HG03097 (cell line): Measurements from ENCODE around the gene FLT4.
"Not testable (repeated sequence)": the region's sequence is repeated elsewhere in the genome, so short reads cannot be mapped to it uniquely, and the experiment has no call there.

ENCODE experiments used
- ATAC-seq: cut with Tn5 transposase; IDR thresholded peaks from one replicate; pipeline ENCODE4 v1.9.1; 2021; ENCODE audit not compliant: unreplicated experiment, low FRiP score

FLT4 gene

GRCh38 chr5:180670586-180671359, 21.4 kb upstream of the FLT4 start:
- no peak for ATAC-seq

GRCh38 chr5:180670157-180670556, 20.8 kb upstream of the FLT4 start:
- ATAC-seq: no peak

- no peak for ATAC-seq
Observed at GRCh38 chr5:180669661-180670060, 20.3 kb upstream of the FLT4 start.

DNA sequence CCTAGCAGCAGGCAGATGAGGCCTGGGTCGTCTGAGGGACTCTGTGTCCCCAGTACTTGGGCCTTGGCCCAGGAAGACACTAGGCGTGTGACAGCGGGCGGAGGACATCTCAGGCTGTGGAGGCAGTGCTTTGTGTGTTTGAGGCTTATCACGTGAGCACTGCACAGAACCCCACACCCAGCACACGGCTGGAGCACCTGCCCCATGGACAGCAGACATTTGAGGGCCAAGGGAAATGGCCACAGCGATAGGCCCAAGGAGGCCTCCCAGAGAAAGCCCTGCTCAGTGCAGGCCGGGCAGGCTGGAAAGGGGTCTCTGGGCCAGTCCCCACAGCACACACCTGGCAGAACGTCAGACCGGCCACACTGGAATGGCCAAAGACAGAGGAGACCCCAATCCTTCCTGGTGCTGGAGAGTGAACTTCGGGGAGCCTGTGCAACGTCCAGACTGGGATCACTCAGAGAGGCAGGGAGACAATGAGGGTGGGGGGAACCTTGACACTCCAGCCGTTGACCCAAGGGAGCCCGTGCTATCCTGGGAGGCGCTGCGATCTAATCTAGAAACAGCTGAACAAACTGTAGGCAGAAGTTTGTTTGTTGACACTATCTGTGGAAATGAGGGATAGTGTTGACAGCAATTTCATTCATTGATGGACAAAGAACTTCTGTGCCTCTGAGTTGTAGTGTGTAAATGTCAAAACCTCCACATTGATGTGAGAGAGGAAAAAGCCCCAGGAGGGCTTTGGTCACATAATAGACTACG, 19.6 kb upstream of the FLT4 start:
- ATAC-seq: no peak

GRCh38 chr5:180666812-180667211, 17.4 kb upstream of the FLT4 start:
- ATAC-seq: no peak

- ATAC-seq: no peak
Observed at GRCh38 chr5:180665682-180666404, 16.4 kb upstream of the FLT4 start.

DNA sequence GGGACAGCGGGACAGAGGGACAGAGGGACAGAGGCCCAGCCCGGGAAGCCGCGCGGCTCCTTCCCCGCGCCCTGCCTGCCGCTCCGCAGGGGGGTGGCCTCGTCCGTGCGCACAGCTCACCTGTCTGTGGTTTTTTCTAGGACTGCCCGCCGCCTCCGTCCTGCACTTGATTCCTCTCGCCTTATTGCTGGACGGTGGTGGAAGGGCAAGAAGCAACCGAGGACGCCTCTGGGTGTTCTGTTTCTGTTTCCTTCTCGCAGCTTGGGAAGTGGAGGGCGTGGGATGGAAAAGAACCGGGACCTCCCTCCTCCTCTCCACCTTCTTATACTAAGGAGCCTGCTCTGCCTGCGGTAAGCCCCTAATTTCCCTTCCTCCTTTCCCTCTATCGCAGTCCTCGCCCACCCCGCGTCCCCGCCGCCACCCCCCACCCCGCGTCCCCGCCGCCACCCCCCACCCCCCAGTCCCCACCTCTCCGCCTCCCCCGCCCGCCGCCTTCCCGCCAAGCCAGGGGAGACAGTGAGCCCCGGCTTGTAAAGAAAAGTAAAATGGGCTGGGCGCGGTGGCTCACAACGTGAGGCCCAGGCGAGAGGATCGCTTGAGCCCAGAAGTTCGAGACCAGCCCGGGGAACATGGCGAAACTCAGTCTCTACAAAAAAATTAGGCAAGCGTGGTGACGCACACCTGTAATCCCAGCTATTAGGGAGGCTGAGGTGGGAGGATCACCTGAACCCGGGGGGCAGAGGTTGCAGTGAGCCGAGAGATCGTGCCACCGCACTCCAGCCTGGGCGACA, 9.6 kb upstream of the FLT4 start:
- no peak for ATAC-seq

- ATAC-seq: not testable (repeated sequence)
Observed at GRCh38 chr5:180655243-180655642, 5.8 kb upstream of the FLT4 start.

DNA sequence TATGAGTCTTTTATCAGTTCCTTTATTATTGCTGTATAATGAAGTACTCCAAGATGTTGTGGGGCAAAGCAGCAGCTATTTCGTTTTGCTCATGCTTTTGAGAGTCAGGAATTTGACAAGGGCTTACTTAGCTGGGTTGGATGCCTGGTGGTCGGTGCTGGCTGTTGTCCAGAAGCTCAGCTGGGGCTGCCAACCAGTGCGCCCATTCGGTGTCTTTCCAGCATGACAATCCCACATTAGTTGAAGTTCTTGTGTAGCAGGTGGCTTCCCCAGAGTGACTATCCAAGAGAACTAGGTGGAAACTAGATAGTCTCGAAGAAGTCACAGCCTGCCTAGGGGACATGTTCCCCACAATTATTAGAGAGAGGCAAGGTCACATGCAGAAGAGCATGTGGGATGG, 3.4 kb upstream of the FLT4 start:
- ATAC-seq: no peak

GRCh38 chr5:180652346-180652745, 2.9 kb upstream of the FLT4 start:
- ATAC-seq: no peak

DNA sequence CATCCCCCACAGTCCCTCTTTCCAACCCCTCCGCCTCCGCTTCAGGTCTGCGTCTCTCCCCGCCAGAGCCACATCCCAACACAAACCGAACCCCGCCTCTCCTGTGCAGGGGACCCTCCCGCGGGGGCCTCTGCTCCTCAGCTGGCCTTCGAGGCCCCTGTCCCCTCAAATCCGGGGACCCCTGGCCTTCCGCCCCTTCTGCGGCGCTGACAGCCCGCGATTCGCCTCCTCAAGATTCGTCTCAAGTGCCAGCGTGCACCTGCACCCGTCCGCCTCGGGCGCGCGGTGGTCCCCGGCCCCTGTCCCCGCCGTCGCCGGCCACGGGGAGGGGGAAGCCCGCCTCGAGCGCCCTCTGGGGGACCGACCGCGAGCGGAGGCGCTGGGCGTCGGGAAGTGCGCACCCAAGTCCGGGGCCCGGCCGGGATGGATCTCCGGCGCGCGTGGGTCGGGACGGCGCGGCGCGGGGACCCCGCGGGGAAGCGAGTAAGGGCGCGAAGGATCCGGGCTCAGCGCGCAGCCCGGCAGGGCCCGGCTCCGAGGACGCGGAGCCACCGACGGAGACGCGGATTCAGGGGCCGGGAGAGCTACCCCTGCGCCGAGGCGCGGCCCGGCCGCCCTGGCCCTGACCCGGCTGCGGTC, 623 bp downstream of the FLT4 start:
- ATAC-seq: no peak

- no peak for ATAC-seq
Observed at GRCh38 chr5:180647941-180648500, 1.4 kb downstream of the FLT4 start.

GRCh38 chr5:180647465-180647864, 1.9 kb downstream of the FLT4 start:
- ATAC-seq: no peak

DNA sequence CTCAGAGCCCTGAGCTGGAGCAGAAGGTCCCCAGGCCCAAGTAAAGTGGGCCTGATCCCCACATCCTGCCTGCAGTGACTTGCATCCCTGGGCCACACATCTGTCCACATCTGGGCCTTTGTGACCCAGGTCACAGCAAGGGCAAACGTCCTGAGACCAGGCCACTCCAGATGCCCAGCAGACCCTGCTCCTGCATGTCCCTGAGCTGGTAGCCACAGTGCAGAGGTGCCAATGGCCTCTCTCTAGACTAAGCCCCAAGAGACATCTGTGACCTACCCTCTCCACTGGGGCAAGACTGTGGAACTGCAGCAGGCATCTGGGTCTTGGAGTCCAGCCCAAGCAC, 2.5 kb downstream of the FLT4 start:
- ATAC-seq: no peak

- no peak for ATAC-seq
Observed at GRCh38 chr5:180646289-180646962, 3.0 kb downstream of the FLT4 start.

DNA sequence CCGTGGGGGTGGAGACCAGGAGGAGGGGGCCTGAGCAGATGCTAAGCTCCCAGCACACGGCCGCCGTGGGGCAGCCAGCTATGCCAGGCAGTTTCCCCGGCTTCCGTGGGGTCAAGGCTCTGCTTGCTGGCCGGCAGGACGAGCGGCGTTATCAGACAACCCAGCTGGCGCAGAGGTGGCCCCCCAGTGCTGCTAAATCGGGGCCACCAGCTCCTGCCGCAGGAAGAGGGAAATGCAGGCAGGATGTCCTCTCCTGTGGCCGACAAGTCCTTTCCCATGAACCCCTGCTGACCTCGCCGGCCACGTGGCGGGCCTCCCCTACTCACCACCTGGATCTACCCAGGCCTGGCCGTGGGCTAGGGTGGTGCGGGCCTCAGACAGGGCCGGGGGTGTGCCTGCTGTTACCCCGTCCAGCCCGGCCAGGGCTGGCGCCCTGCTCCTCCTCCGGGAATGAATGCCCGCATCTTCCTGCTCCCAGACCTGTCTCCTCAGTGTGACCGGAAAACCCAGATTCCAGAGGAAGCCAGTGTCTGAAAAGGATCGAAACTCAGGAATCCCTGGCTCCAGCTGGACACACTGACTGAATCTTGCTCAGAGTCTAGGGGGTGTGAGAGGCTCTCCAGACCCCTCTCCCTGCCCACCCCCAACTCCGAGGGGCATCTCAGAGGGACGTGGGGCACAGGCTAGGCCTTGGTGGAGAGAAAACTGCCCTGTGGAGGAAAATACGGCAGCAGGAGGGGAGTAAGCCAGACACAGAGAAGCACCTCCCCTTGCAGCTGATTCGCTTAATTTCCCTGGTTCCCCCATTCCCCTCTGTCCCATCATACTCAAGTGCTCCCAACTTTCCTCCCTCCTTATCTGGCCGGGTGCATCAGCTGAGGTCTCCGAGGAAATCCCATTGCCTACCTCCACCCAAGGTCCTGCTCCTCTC, 3.9 kb downstream of the FLT4 start:
- no peak for ATAC-seq

GRCh38 chr5:180644825-180645273, 4.6 kb downstream of the FLT4 start:
- ATAC-seq: no peak

- no peak for ATAC-seq
Observed at GRCh38 chr5:180644129-180644824, 5.1 kb downstream of the FLT4 start.
